OCI-LY3 (cell line): ENCODE data around the gene LDLRAD4.

ENCODE experiments used
- H2AFZ ChIP-seq: fragments of 200-600, 300-600 bp; shearing (Covaris generic); 2 replicates; pipeline ENCODE4 v1.6.0; 2014; ENCODE audit warnings: antibody characterized with exemption, low read depth, low read length
- H3K27ac ChIP-seq: fragments of 200-600, 300-600 bp; sonication (generic); 2 replicates; pipeline ENCODE4 v1.5.1; 2014; ENCODE audit warnings: mild to moderate bottlenecking, low read length, moderate library complexity, mixed read lengths
- H3K27me3 ChIP-seq: fragments of 200-600, 300-600 bp; sonication (generic); 2 replicates; pipeline ENCODE4 v1.6.1; 2014; ENCODE audit warnings: low read depth, low read length, mixed read lengths
- H3K36me3 ChIP-seq: fragments of 200-600, 300-600 bp; sonication (generic); replicated peaks from 2 replicates; pipeline ENCODE3; 2014; ENCODE audit warnings: low read depth, low read length, mixed read lengths
- H3K4me1 ChIP-seq: fragments of 300-600, 200-600 bp; sonication (generic); 2 replicates; pipeline ENCODE4 v1.6.1; 2014; ENCODE audit warnings: low read length, mixed read lengths
- H3K4me2 ChIP-seq: fragments of 200-600, 300-600 bp; sonication (generic); 2 replicates; pipeline ENCODE4 v1.6.1; 2014; ENCODE audit warnings: low read length, mixed read lengths
- H3K4me3 ChIP-seq: fragments of 300-600, 200-600 bp; sonication (generic); 2 replicates; pipeline ENCODE4 v1.5.1; 2014; ENCODE audit warnings: antibody characterized with exemption, mild to moderate bottlenecking, low read length, moderate library complexity
- H3K79me2 ChIP-seq: fragments of 300-600, 200-600 bp; shearing (Covaris generic); 2 replicates; pipeline ENCODE4 v1.6.1; 2014; ENCODE audit warnings: mild to moderate bottlenecking, low read length, mixed read lengths
- H3K9ac ChIP-seq: fragments of 300-600, 200-600 bp; shearing (Covaris generic); 2 replicates; pipeline ENCODE4 v1.6.0; 2014; ENCODE audit warnings: mild to moderate bottlenecking, low read length, moderate library complexity
- H3K9me3 ChIP-seq: fragments of 200-600, 300-600 bp; shearing (Covaris generic); 2 replicates; pipeline ENCODE4 v1.6.1; 2014; ENCODE audit warnings: low read length, mixed read lengths; ENCODE audit not compliant: insufficient read depth
- H4K20me1 ChIP-seq: fragments of 200-600, 300-600 bp; sonication (generic); 2 replicates; pipeline ENCODE4 v1.6.1; 2016; ENCODE audit warnings: low read length, mixed read lengths; ENCODE audit not compliant: insufficient read depth
- EZH2phosphoT487 ChIP-seq: fragments of 200-600 bp; shearing (Covaris generic); IDR thresholded peaks from 2 replicates; pipeline ENCODE4 v1.6.1; 2018; ENCODE audit warnings: antibody characterized with exemption, mixed run types, low read depth
- TF ChIP-seq, protein P1 (sequence below): fragments of 200-600, 300-600 bp; sonication (generic); IDR thresholded peaks from 2 replicates; pipeline ENCODE4 v1.5.1; 2014; ENCODE audit warnings: antibody characterized with exemption, low read length, low read depth

Gene LDLRAD4

DNA sequence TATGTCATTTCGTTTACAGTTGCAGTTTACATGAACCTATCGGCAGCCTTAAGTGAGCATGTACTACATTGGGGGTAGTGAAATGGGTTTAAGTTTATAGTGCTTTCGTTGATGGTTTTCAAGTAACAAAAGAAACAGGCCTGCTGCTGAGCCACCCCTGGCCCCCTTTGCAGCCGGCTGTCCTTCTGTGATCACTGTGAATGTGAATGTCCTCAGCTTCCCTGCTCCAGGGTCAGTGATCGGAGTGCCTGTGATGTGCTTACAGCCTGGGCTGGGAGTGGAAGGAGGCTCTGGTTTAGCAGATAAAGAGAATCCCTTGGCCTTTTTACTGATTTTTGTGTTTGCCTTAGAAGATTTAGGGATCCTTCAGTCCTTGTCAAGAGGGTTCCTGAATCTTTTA, 353.6 kb downstream of the LDLRAD4 start:
- Histone ChIP-seq H3K79me2 (no peaks in the 10 kb centered on the region), H4K20me1 (no peaks in the 10 kb centered on the region), H3K9ac (no peak overlapping the region), H3K4me2 (no peak overlapping the region), H3K36me3 (no peaks in the 10 kb centered on the region), H3K27ac (no peak overlapping the region), H3K9me3 (no peaks in the 10 kb centered on the region), H3K4me1 (peaks cover 52% of the 10 kb centered on the region), H3K4me3 (no peak overlapping the region), H2AFZ (no peak overlapping the region), H3K27me3 (no peaks in the 10 kb centered on the region)
- TF ChIP-seq EZH2phosphoT487: no peak
- TF ChIP-seq, protein P1, sequence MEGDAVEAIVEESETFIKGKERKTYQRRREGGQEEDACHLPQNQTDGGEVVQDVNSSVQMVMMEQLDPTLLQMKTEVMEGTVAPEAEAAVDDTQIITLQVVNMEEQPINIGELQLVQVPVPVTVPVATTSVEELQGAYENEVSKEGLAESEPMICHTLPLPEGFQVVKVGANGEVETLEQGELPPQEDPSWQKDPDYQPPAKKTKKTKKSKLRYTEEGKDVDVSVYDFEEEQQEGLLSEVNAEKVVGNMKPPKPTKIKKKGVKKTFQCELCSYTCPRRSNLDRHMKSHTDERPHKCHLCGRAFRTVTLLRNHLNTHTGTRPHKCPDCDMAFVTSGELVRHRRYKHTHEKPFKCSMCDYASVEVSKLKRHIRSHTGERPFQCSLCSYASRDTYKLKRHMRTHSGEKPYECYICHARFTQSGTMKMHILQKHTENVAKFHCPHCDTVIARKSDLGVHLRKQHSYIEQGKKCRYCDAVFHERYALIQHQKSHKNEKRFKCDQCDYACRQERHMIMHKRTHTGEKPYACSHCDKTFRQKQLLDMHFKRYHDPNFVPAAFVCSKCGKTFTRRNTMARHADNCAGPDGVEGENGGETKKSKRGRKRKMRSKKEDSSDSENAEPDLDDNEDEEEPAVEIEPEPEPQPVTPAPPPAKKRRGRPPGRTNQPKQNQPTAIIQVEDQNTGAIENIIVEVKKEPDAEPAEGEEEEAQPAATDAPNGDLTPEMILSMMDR: no peak

DNA sequence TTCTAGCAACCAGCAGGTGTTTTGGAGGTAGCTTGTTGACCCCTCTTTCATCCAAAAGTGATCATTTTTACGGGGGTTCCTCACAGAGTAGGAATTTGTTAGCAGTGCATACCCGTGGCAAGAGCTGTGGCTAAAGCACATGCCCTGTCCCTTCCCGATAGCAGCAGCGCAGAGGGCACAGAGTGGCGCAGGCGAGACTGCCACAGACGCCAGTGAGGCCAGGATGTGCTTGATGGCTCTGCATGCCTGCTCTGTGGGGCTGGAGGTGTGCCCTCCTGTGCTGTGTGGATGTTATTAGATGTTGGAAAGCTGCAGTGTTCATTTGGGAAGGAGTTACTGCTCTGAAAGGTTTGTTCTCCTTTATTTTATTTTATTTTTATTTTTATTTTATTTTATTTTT, 354.2 kb downstream of the LDLRAD4 start:
- Histone ChIP-seq H3K27me3 (no peaks in the 10 kb centered on the region), H3K4me3 (no peak overlapping the region), H3K9me3 (no peaks in the 10 kb centered on the region), H3K4me1 (peaks cover 53% of the 10 kb centered on the region), H2AFZ (no peak overlapping the region), H4K20me1 (no peaks in the 10 kb centered on the region), H3K27ac (no peak overlapping the region), H3K9ac (no peak overlapping the region), H3K36me3 (no peaks in the 10 kb centered on the region), H3K4me2 (no peak overlapping the region), H3K79me2 (no peaks in the 10 kb centered on the region)
- TF ChIP-seq, protein P1: no peak
- TF ChIP-seq EZH2phosphoT487: no peak

DNA sequence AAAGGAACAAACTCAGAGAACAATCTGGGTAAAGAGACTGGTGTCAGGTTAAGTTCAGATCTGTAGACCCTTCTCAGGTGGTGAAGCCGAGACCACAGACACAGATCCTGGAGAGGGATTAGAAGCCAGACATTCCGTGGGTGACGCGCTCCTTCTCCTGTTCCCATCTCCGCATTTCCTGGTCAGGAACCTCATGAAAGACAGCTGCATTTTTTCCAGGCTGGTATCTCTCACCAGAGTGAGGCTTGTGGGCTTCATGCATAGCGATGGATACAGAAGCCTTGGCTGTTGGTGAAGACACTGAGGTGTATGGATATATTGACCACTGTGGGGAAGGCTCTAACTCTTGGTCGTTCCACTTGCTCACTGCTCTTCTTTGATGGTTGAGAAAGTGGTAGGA, 355.2 kb downstream of the LDLRAD4 start:
- Histone ChIP-seq H3K4me3 (no peak overlapping the region), H3K27ac (no peak overlapping the region), H3K4me2 (no peak overlapping the region), H3K9ac (no peak overlapping the region), H4K20me1 (no peaks in the 10 kb centered on the region), H3K4me1 (peaks cover 52% of the 10 kb centered on the region), H3K27me3 (no peaks in the 10 kb centered on the region), H3K9me3 (no peaks in the 10 kb centered on the region), H2AFZ (no peak overlapping the region), H3K79me2 (no peaks in the 10 kb centered on the region), H3K36me3 (no peaks in the 10 kb centered on the region)
- TF ChIP-seq, protein P1: no peak
- TF ChIP-seq EZH2phosphoT487: no peak

DNA sequence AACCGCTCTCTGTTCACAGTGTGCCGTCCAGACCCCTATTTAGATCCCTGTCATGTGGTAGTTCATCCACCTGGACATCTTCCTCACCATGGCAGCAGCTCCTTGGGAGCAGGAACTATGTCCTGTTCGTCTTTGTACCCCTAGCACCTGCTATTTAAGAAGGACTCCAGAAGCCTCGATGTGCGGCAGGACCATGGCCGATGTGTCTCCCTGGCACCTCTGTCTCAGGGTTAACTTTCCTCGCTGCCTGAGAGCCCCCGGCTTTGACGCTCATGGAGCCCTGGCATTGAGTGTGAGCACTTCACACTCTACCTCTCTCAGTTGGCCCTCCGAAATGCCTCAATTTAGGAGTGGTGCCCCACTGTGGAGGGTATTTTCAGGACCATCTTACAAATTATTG, 355.8 kb downstream of the LDLRAD4 start:
- H3K9me3 ChIP-seq: no peaks in the 10 kb centered on the region
- H3K27ac ChIP-seq: no peak overlapping the region
- no peaks in the 10 kb centered on the region for H3K79me2 ChIP-seq
- TF ChIP-seq EZH2phosphoT487: no peak
- TF ChIP-seq, protein P1: no peak
- H3K4me2 ChIP-seq: no peak overlapping the region
- H3K4me1 ChIP-seq: peaks cover 49% of the 10 kb centered on the region
- H3K9ac ChIP-seq: no peak overlapping the region
- no peaks in the 10 kb centered on the region for H3K27me3 ChIP-seq
- no peaks in the 10 kb centered on the region for H4K20me1 ChIP-seq
- H2AFZ ChIP-seq: no peak overlapping the region
- H3K4me3 ChIP-seq: no peak overlapping the region
- no peaks in the 10 kb centered on the region for H3K36me3 ChIP-seq
